ENCODE data around the gene SLC10A7. TPM values are rescaled to one million over a fixed set of nuclear protein-coding genes. Genes with fewer than 3 reads are reported as not detected.

Gene SLC10A7
- total and polyA plus RNA-seq, 2 donors: 4.9 to 10.7 TPM

DNA sequence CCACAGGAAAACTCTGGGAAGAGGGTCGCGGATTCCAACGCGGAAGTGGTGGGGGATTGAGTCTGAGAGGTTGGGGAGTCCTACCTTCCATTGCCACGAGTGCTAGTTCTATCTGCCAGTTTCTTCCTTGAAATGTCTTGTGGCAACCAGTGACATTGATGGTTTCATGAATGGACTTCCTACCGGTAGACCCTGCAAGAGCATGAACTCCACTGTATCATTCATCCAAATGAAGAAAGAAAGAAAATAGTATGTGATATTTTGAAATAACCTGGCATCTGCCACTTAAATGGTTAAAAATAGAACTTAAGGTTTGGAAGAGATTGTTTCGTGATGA is 1.1 kb upstream of the SLC10A7 start:
- Histone ChIP-seq H3K36me3 (ENCODE audit: control insufficient read depth in 2 of 2, insufficient read depth in 2 of 2, low read length in 1 of 2) (no peaks in the 10 kb centered on the region), H3K4me3 (ENCODE audit: low read length in 2 of 2) (peak overlapping the region; percentile 61 to 92), H3K4me1 (ENCODE audit: control insufficient read depth in 2 of 2, insufficient read depth in 2 of 2, low read length in 2 of 2) (peaks cover 0 to 4% of the 10 kb centered on the region in 2 donors), H3K27ac (ENCODE audit: low read depth in 1 of 2, low read length in 1 of 2) (no peak overlapping the region), H3K27me3 (ENCODE audit: control insufficient read depth in 2 of 2, insufficient read depth in 1 of 2, low read length in 1 of 2) (no peaks in the 10 kb centered on the region), H3K9me3 (ENCODE audit: control insufficient read depth in 2 of 2, insufficient read depth in 1 of 2, low read length in 1 of 2) (no peaks in the 10 kb centered on the region)
- peak; percentile 4 to 61 (median 14) for DNase-seq (ENCODE audit: low read depth in 6 of 9, low spot score in 9 of 9)
- WGBS: 4% methylated on average over 7 of the region's 7 CpGs

GRCh38 chr4:146522098-146522868 is 543 bp upstream of the SLC10A7 start:
- peak overlapping the region in 1 of 2 donors; percentile 82 for H3K27ac ChIP-seq (ENCODE audit: low read depth in 1 of 2, low read length in 1 of 2)
- H3K4me3 ChIP-seq (ENCODE audit: low read length in 2 of 2): peak overlapping the region; percentile 61 to 92
- no peaks in the 10 kb centered on the region for H3K9me3 ChIP-seq (ENCODE audit: control insufficient read depth in 2 of 2, insufficient read depth in 1 of 2, low read length in 1 of 2)
- no peaks in the 10 kb centered on the region for H3K27me3 ChIP-seq (ENCODE audit: control insufficient read depth in 2 of 2, insufficient read depth in 1 of 2, low read length in 1 of 2)
- WGBS: under 1% methylated on average over 62 of the region's 62 CpGs
- peak; percentile 70 to 91 (median 80) for DNase-seq (ENCODE audit: low read depth in 6 of 9, low spot score in 9 of 9)
- peaks cover 0 to 4% of the 10 kb centered on the region in 2 donors for H3K4me1 ChIP-seq (ENCODE audit: control insufficient read depth in 2 of 2, insufficient read depth in 2 of 2, low read length in 2 of 2)
- no peaks in the 10 kb centered on the region for H3K36me3 ChIP-seq (ENCODE audit: control insufficient read depth in 2 of 2, insufficient read depth in 2 of 2, low read length in 1 of 2)

DNA sequence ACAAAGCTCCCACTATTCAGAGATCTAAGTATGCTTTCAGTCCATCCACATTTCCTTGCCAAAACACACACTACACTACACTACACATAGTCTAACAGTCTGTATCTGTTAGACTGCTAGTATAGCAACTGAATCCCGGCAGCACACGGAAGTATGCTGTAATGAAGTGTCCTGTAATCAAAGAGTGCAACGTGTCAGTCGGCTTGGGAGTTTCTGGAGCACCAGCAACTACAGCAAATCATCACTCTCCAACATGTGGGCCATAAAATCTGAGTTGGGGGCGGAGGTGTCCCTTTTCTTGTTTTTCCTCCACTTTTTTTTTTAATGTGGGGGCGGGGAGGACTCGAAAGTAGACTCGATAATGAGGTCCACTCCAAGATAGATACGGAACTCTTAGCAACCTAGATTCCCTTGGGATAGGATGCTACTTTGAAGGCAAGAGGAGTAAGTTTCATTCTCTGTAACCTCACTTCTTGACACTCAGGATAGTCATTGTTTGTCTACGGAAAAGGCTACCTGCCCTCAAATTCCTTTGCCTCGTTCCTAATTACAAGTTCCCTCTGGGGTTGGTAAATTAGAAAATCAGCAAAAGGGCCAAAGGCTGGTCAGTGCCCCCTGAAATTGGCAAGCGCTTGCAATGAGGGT is 722 bp downstream of the SLC10A7 start:
- Histone ChIP-seq H3K4me3 (ENCODE audit: low read length in 2 of 2) (peak overlapping the region; percentile 61 to 92), H3K4me1 (ENCODE audit: control insufficient read depth in 2 of 2, insufficient read depth in 2 of 2, low read length in 2 of 2) (peaks cover 0 to 4% of the 10 kb centered on the region in 2 donors), H3K27ac (ENCODE audit: low read depth in 1 of 2, low read length in 1 of 2) (peak overlapping the region in 1 of 2 donors; percentile 82), H3K36me3 (ENCODE audit: control insufficient read depth in 2 of 2, insufficient read depth in 2 of 2, low read length in 1 of 2) (peaks cover 0 to 3% of the 10 kb centered on the region in 2 donors), H3K9me3 (ENCODE audit: control insufficient read depth in 2 of 2, insufficient read depth in 1 of 2, low read length in 1 of 2) (no peaks in the 10 kb centered on the region), H3K27me3 (ENCODE audit: control insufficient read depth in 2 of 2, insufficient read depth in 1 of 2, low read length in 1 of 2) (no peaks in the 10 kb centered on the region)
- DNase-seq (ENCODE audit: low read depth in 6 of 9, low spot score in 9 of 9): peak; percentile 11 to 64 (median 27)
- WGBS: under 1% methylated on average over 12 of the region's 12 CpGs

DNA sequence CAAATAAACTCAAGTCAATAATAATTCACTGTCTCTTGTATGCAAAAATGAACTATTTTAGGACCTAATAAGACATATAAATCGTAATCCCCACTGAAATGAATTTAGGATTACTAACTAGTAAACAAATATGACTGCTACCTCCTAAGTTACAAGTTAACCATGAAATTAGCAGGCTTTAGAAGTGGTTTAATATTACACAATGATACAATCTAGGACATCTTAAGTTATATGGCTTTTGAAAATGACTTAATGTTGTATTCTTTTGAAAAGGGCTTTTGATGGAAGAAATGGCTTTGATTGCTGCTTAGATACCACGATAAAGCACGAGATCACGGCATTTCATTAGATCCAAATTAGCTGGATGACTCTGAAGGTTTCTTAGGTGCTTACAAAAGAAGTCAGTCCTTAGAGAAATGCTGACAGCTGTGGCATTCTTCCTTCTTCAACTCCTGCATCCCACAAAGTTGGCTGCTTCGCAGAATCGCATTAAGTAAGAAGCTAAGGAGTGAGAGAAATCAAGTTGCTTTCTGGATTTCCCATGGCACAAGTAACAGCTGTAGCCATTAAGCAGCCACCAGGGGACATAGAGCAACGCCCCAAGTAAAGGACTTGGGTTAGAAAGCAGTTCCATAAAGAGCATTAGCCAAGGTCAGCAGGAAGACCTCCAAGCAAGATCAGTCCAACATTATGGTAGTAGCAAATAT is 6.9 kb downstream of the SLC10A7 start:
- H3K27ac ChIP-seq (ENCODE audit: low read depth in 1 of 2, low read length in 1 of 2): no peak overlapping the region
- H3K27me3 ChIP-seq (ENCODE audit: control insufficient read depth in 2 of 2, insufficient read depth in 1 of 2, low read length in 1 of 2): no peaks in the 10 kb centered on the region
- H3K36me3 ChIP-seq (ENCODE audit: control insufficient read depth in 2 of 2, insufficient read depth in 2 of 2, low read length in 1 of 2): peaks cover 0 to 3% of the 10 kb centered on the region in 2 donors
- H3K4me3 ChIP-seq (ENCODE audit: low read length in 2 of 2): no peak overlapping the region
- no peaks in the 10 kb centered on the region for H3K9me3 ChIP-seq (ENCODE audit: control insufficient read depth in 2 of 2, insufficient read depth in 1 of 2, low read length in 1 of 2)
- no peak for DNase-seq (ENCODE audit: low read depth in 6 of 9, low spot score in 9 of 9)
- 95% methylated on average over 7 of the region's 7 CpGs for WGBS
- no peaks in the 10 kb centered on the region for H3K4me1 ChIP-seq (ENCODE audit: control insufficient read depth in 2 of 2, insufficient read depth in 2 of 2, low read length in 2 of 2)

DNA sequence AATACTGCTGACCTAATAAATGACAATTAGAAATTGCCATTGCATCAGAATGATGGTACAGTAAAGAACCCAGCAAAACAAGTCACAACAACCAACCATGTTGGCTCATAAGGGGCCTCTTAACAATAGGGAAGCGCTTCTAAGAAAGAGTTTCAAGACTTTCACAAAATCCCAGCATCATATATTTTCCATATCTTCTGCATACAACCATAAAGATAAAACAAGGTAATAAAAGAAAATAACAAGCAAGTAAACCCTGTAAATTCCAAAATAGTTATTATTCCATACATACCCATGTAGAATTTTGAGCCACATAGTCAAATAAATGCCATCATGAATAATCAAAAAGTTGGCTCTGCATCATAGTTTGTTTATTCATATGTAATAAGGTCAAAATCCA is 8.2 kb downstream of the SLC10A7 start:
- peaks cover 0 to 3% of the 10 kb centered on the region in 2 donors for H3K36me3 ChIP-seq (ENCODE audit: control insufficient read depth in 2 of 2, insufficient read depth in 2 of 2, low read length in 1 of 2)
- H3K4me3 ChIP-seq (ENCODE audit: low read length in 2 of 2): no peak overlapping the region
- no peaks in the 10 kb centered on the region for H3K4me1 ChIP-seq (ENCODE audit: control insufficient read depth in 2 of 2, insufficient read depth in 2 of 2, low read length in 2 of 2)
- no peak for DNase-seq (ENCODE audit: low read depth in 6 of 9, low spot score in 9 of 9)
- H3K27ac ChIP-seq (ENCODE audit: low read depth in 1 of 2, low read length in 1 of 2): no peak overlapping the region
- H3K27me3 ChIP-seq (ENCODE audit: control insufficient read depth in 2 of 2, insufficient read depth in 1 of 2, low read length in 1 of 2): no peaks in the 10 kb centered on the region
- no peaks in the 10 kb centered on the region for H3K9me3 ChIP-seq (ENCODE audit: control insufficient read depth in 2 of 2, insufficient read depth in 1 of 2, low read length in 1 of 2)
- 100% methylated on average over 1 of the region's 1 CpG for WGBS

- no peaks in the 10 kb centered on the region for H3K36me3 ChIP-seq (ENCODE audit: control insufficient read depth in 2 of 2, insufficient read depth in 2 of 2, low read length in 1 of 2)
- no peak overlapping the region for H3K4me3 ChIP-seq (ENCODE audit: low read length in 2 of 2)
- no peak overlapping the region for H3K27ac ChIP-seq (ENCODE audit: low read depth in 1 of 2, low read length in 1 of 2)
- no peaks in the 10 kb centered on the region for H3K27me3 ChIP-seq (ENCODE audit: control insufficient read depth in 2 of 2, insufficient read depth in 1 of 2, low read length in 1 of 2)
- no peak for DNase-seq (ENCODE audit: low read depth in 6 of 9, low spot score in 9 of 9)
- WGBS: 65% methylated on average over 3 of the region's 3 CpGs
- H3K4me1 ChIP-seq (ENCODE audit: control insufficient read depth in 2 of 2, insufficient read depth in 2 of 2, low read length in 2 of 2): no peaks in the 10 kb centered on the region
- no peaks in the 10 kb centered on the region for H3K9me3 ChIP-seq (ENCODE audit: control insufficient read depth in 2 of 2, insufficient read depth in 1 of 2, low read length in 1 of 2)
These were observed 10.4 kb downstream of the SLC10A7 start for GRCh38 chr4:146511381-146511780.

DNA sequence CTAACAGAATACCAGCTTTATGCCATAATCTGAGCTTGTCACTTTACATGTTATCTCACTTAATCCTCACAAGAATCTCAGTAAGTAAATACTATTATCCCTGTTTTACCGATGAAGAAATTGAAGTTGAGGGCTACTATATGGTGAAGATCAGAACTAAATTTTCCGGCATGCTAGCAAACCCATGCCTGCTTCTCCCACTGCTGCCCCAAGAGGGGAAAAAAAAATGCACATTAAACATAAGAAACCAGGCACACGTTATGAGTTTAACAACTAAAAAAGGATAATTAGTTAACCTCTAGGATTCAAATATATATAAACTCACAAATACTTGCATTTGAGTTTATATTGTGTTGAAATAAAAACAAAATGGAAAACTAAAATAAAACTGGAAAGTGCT is 10.8 kb downstream of the SLC10A7 start:
- Histone ChIP-seq H3K36me3 (ENCODE audit: control insufficient read depth in 2 of 2, insufficient read depth in 2 of 2, low read length in 1 of 2) (no peaks in the 10 kb centered on the region), H3K4me1 (ENCODE audit: control insufficient read depth in 2 of 2, insufficient read depth in 2 of 2, low read length in 2 of 2) (no peaks in the 10 kb centered on the region), H3K27ac (ENCODE audit: low read depth in 1 of 2, low read length in 1 of 2) (no peak overlapping the region), H3K27me3 (ENCODE audit: control insufficient read depth in 2 of 2, insufficient read depth in 1 of 2, low read length in 1 of 2) (no peaks in the 10 kb centered on the region), H3K9me3 (ENCODE audit: control insufficient read depth in 2 of 2, insufficient read depth in 1 of 2, low read length in 1 of 2) (no peaks in the 10 kb centered on the region), H3K4me3 (ENCODE audit: low read length in 2 of 2) (no peak overlapping the region)
- DNase-seq (ENCODE audit: low read depth in 6 of 9, low spot score in 9 of 9): no peak
- 96% methylated on average over 3 of the region's 3 CpGs for WGBS

DNA sequence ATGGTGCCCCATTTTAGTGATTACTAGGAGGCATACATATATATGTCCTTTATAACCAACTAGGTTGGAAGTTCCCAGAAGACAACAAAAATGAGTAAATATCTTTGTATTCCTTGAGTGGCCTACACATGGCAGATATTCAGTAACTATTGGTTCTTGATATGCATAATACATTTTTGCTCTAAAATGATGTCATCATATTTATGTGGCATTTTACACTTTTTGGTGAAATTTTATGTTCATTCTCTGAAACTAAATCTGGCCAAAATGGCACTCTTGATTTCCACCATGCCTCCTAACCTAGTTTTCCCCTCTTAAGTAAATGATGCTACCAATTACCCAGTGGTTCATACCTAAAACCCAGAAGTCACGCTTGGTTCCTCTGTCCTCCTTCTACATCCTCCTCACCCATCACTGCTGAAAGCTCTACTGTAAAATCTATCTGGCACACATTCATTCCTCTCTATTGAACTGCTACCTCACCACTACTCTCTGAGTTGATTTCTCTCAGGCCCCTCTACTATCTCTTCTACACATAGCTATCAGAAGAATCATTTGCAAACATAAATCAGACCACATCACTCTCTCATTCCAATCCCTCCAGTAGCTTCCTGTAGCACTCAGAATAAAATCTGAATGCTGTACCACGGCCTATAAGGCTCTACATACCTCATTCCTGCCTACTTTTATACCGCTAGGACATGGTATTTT is 13.4 kb downstream of the SLC10A7 start:
- no peaks in the 10 kb centered on the region for H3K27me3 ChIP-seq (ENCODE audit: control insufficient read depth in 2 of 2, insufficient read depth in 1 of 2, low read length in 1 of 2)
- H3K4me1 ChIP-seq (ENCODE audit: control insufficient read depth in 2 of 2, insufficient read depth in 2 of 2, low read length in 2 of 2): no peaks in the 10 kb centered on the region
- DNase-seq (ENCODE audit: low read depth in 6 of 9, low spot score in 9 of 9): no peak
- 97% methylated on average over 3 of the region's 3 CpGs for WGBS
- H3K9me3 ChIP-seq (ENCODE audit: control insufficient read depth in 2 of 2, insufficient read depth in 1 of 2, low read length in 1 of 2): no peaks in the 10 kb centered on the region
- no peak overlapping the region for H3K4me3 ChIP-seq (ENCODE audit: low read length in 2 of 2)
- peaks cover 0 to 4% of the 10 kb centered on the region in 2 donors for H3K36me3 ChIP-seq (ENCODE audit: control insufficient read depth in 2 of 2, insufficient read depth in 2 of 2, low read length in 1 of 2)
- no peak overlapping the region for H3K27ac ChIP-seq (ENCODE audit: low read depth in 1 of 2, low read length in 1 of 2)

Measured in thymus (tissue), 11 donors.